Activated naive CD8-positive, alpha-beta T cell treated with anti-CD3 and anti-CD28 coated beads, Interleukin-2, amount 10 ng/mL, durations not matched to agents 7 days and 5 days (primary cell): Measurements from ENCODE around the gene CFAP97D2. TPM values are rescaled to one million over a fixed set of nuclear protein-coding genes. Genes with fewer than 3 reads are reported as not detected.
"Not testable (repeated sequence)": the region's sequence is repeated elsewhere in the genome, so short reads cannot be mapped to it uniquely, and the experiment has no call there.

Experiments used
- ATAC-seq: fragments of 150-1000 bp; cut with Tn5 transposase; one replicate; pipeline ENCODE4 v1.10.0; 2021; ENCODE audit warnings: low read depth, moderate library complexity
- POLR2A ChIA-PET: fragments of 350-600 bp; sonication (Branson Sonifier 250); formaldehyde crosslinking; loops from one replicate; lab custom pipeline; 2021; ENCODE audit warnings: antibody characterized with exemption; lab: Charles Lee
- DNase-seq: peaks from one replicate; pipeline ENCODE4 v3.0.0; 2021
- H3K27ac Mint-ChIP-seq: one replicate; pipeline ENCODE4 v1.8.0; 2022; ENCODE audit warnings: mild to moderate bottlenecking, mixed read lengths
- H3K27me3 Mint-ChIP-seq: one replicate; pipeline ENCODE4 v1.8.0; 2022; ENCODE audit warnings: mild to moderate bottlenecking, moderate library complexity, mixed read lengths
- H3K36me3 Mint-ChIP-seq: one replicate; pipeline ENCODE4 v1.8.0; 2021; ENCODE audit warnings: mild to moderate bottlenecking, mixed read lengths
- H3K4me1 Mint-ChIP-seq: one replicate; pipeline ENCODE4 v1.8.0; 2021; ENCODE audit warnings: mixed read lengths
- H3K4me3 Mint-ChIP-seq: one replicate; pipeline ENCODE4 v1.8.0; 2022; ENCODE audit warnings: mild to moderate bottlenecking, moderate library complexity, mixed read lengths
- H3K9me3 Mint-ChIP-seq: one replicate; pipeline ENCODE4 v1.8.0; 2021; ENCODE audit warnings: mixed read lengths
- total RNA-seq, 2 experiments: library from RNA; stranded (reverse); gene quantifications; one replicate each; pipeline ENCODE4 v1.2.3, GENCODE V29; 2021

The CFAP97D2 gene
- total RNA-seq, 2 experiments from 2014 or later, result 0.22 TPM; not detected in 1

GRCh38 chr13:114146629-114147028, 32.4 kb upstream of the CFAP97D2 start:
- Mint-ChIP-seq H3K4me1 (peaks cover 48% of the 10 kb centered on the region), H3K9me3 (no peaks in the 10 kb centered on the region), H3K4me3 (no peak overlapping the region), H3K36me3 (peaks cover 2% of the 10 kb centered on the region), H3K27ac (peak overlapping the region; percentile 27), H3K27me3 (peaks cover 20% of the 10 kb centered on the region)
- POLR2A ChIA-PET, result interaction anchor here (1.0 kb wide), 1 partner anchor 16 kb away, joined by 5 read pairs; no protein-coding TSS in a partner anchor
- ATAC-seq (no peak), DNase-seq (peak; percentile 34)

- ATAC-seq (peak; percentile 43), DNase-seq (no peak)
- Mint-ChIP-seq H3K27me3 (peaks cover 20% of the 10 kb centered on the region), H3K4me3 (peak overlapping the region; percentile 72), H3K27ac (peak overlapping the region; percentile 84), H3K9me3 (no peaks in the 10 kb centered on the region), H3K36me3 (peaks cover 2% of the 10 kb centered on the region), H3K4me1 (peaks cover 48% of the 10 kb centered on the region)
- POLR2A ChIA-PET, result interaction anchor here (0.8 to 1.6 kb wide), 8 partner anchors 8 to 82 kb away, joined by 3 to 24 read pairs (median 4); no protein-coding TSS in a partner anchor
Observed at GRCh38 chr13:114147803-114148520, 31.1 kb upstream of the CFAP97D2 start.

- ATAC-seq, result peak; percentile 88
- H3K36me3 Mint-ChIP-seq, result peaks cover 3% of the 10 kb centered on the region
- POLR2A ChIA-PET, result interaction anchor here (0.8 to 1.6 kb wide), 8 partner anchors 8 to 83 kb away, joined by 3 to 24 read pairs (median 4); no protein-coding TSS in a partner anchor
- peaks cover 51% of the 10 kb centered on the region for H3K4me1 Mint-ChIP-seq
- DNase-seq, result peak; percentile 85
- H3K4me3 Mint-ChIP-seq, result peak overlapping the region; percentile 72
- H3K27ac Mint-ChIP-seq, result peak overlapping the region; percentile 84
- H3K27me3 Mint-ChIP-seq, result peaks cover 23% of the 10 kb centered on the region
- peaks cover 2% of the 10 kb centered on the region for H3K9me3 Mint-ChIP-seq
Observed at GRCh38 chr13:114148521-114148855, 30.6 kb upstream of the CFAP97D2 start.

DNA sequence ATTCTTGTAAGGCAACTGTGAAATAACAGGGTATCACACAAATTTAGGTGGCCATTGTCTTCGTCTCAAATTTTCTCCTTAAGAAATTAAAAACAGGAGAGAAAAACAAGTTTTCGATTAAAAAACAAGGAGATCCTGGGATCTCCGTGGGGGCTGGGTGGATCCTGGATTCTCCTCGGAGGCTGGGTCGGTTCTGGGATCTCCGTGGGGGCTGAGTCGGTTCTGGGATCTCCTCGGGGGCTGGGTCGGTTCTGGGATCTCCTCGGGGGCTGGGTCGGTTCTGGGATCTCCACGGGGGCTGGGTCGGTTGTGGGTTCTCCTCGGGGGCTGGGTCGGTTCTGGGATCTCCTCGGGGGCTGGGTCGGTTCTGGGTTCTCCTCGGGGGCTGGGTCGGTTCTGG, 30.2 kb upstream of the CFAP97D2 start:
- Mint-ChIP-seq H3K27me3 (peaks cover 24% of the 10 kb centered on the region), H3K4me3 (peak overlapping the region; percentile 72), H3K27ac (peak overlapping the region; percentile 84), H3K4me1 (peaks cover 55% of the 10 kb centered on the region)
- H3K36me3 Mint-ChIP-seq, DNase-seq, H3K9me3 Mint-ChIP-seq, ATAC-seq: not testable (repeated sequence)
- POLR2A ChIA-PET, result interaction anchor here (0.8 to 1.6 kb wide), 8 partner anchors 9 to 83 kb away, joined by 3 to 24 read pairs (median 4); no protein-coding TSS in a partner anchor

- POLR2A ChIA-PET, result interaction anchor here (0.5 kb wide), 1 partner anchor 9 kb away, joined by 3 read pairs; no protein-coding TSS in a partner anchor
- Mint-ChIP-seq H3K4me3 (no peak overlapping the region), H3K27ac (peak overlapping the region; percentile 80), H3K27me3 (peaks cover 23% of the 10 kb centered on the region), H3K36me3 (peaks cover 4% of the 10 kb centered on the region), H3K4me1 (peaks cover 57% of the 10 kb centered on the region), H3K9me3 (peaks cover 3% of the 10 kb centered on the region)
- DNase-seq (peak; percentile 26), ATAC-seq (no peak)
Observed at GRCh38 chr13:114149774-114150740, 29.0 kb upstream of the CFAP97D2 start.

DNA sequence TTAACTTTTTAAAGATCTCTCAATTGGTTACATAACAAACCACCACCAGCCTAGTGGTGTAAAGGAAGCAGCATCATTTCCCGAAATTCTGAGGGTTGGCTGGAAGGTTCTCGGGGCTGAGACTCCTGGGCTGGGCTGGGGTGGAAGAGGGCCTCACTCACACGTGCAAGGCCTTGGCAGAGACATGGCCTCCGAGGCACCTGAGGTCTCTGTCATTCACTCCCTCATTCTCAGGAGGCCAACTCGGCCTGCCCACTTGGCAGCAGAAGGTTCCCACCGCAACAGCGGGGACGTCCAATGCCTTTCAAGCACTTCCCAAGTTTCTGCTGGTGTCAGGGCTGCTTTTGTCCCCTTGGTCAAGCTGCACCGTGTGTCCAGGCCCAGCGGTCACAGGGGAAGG, 28.0 kb upstream of the CFAP97D2 start:
- Mint-ChIP-seq H3K27ac (peak overlapping the region; percentile 27), H3K4me3 (peak overlapping the region; percentile 31), H3K27me3 (peaks cover 16% of the 10 kb centered on the region), H3K36me3 (peaks cover 4% of the 10 kb centered on the region), H3K4me1 (peaks cover 47% of the 10 kb centered on the region), H3K9me3 (peaks cover 3% of the 10 kb centered on the region)
- no peak for ATAC-seq
- POLR2A ChIA-PET, result interaction anchor here (0.6 to 1.6 kb wide), 2 partner anchors 11 to 21 kb away, joined by 3 to 4 read pairs; no protein-coding TSS in a partner anchor
- peak; percentile 29 for DNase-seq

DNA sequence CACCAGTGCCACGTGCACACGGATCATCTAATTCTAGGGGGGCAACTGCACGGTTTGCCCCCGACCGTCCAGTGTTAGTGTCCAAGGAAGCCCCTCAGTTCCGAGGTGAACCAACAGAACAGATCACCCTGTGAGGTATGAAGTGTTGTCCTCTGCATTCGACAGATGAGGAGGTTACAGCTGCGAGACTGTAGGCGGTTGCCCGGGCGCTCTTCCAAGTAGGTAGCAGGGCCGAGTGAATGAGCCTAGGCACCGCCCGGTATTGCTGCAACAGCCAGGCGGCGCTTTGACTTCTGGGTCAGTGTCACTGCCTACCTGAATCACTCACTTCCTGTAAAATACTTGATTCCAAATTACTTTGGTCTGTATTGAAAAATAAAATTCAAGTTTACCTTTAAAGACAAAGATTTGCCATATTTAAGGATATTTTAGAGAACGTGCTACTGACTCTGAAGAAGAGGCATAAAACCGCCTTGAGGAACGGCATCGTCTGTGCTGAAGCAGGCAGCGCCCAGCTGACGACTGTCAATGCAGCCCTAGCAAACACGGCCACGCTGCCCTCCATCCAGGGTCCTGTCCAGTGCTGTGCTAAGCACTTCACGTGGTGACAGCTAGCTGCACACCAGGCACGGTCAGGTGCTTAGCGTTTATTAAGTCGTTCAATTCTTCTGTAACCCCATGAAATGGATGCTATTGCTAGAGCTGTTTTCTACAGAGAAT, 27.3 kb upstream of the CFAP97D2 start:
- peak overlapping the region; percentile 31 for H3K4me3 Mint-ChIP-seq
- ATAC-seq (no peak), DNase-seq (peak; percentile 38)
- H3K27ac Mint-ChIP-seq, result peak overlapping the region; percentile 27
- peaks cover 46% of the 10 kb centered on the region for H3K4me1 Mint-ChIP-seq
- POLR2A ChIA-PET, result interaction anchor here (0.6 to 1.6 kb wide), 2 partner anchors 12 to 22 kb away, joined by 3 to 4 read pairs; no protein-coding TSS in a partner anchor
- peaks cover 3% of the 10 kb centered on the region for H3K9me3 Mint-ChIP-seq
- peaks cover 16% of the 10 kb centered on the region for H3K27me3 Mint-ChIP-seq
- peaks cover 4% of the 10 kb centered on the region for H3K36me3 Mint-ChIP-seq

DNA sequence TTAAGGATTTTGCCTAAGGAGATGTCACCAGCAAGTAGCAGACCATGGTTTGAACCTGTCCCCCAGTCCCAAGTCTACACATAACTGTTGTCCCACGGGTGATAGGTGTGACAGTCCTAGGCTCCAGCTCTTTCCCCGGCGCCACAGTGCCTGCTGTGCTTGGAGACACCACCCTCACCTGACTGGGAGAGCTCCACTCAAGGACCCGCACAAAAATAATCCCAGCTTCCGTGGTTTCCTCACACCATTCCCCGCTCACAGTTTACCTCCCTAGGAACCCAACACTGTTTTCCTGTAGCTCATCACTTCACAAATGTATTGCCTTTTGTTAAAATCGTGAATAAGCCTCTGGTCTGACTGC, 26.8 kb upstream of the CFAP97D2 start:
- H3K27ac Mint-ChIP-seq, result peak overlapping the region; percentile 52
- H3K4me3 Mint-ChIP-seq, result no peak overlapping the region
- peaks cover 16% of the 10 kb centered on the region for H3K27me3 Mint-ChIP-seq
- H3K9me3 Mint-ChIP-seq, result peaks cover 3% of the 10 kb centered on the region
- POLR2A ChIA-PET, result interaction anchor here (1.6 kb wide), 1 partner anchor 12 kb away, joined by 4 read pairs; no protein-coding TSS in a partner anchor
- ATAC-seq, result no peak
- H3K4me1 Mint-ChIP-seq, result peaks cover 42% of the 10 kb centered on the region
- peaks cover 4% of the 10 kb centered on the region for H3K36me3 Mint-ChIP-seq
- DNase-seq, result no peak

DNA sequence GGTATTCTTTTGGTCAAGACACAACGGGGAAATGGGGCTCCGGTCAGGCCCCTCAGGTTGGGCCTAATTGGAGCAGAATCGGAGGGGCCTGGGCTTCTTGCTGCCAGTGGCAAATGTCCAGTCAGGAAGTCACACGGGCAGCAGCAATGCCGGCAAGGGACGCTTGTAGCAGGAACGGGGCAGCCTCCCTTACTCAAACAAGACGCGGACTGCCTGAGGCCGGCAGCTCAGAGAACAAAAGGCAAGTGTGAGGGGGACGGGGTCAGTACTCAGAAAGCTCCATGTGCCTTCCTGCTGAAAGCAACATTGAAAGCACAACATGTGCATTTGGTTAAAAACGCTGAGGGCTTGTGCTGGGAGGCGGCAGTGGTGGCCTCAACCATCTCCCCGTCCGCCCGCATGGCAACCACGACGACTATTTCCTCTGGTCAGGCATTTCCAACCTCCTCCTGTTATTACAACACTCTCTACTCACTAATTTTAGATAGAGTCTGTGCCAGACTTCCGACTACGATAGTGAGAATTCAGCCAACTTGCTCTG, 26.2 kb upstream of the CFAP97D2 start:
- Mint-ChIP-seq H3K4me3 (no peak overlapping the region), H3K27me3 (peaks cover 14% of the 10 kb centered on the region), H3K27ac (no peak overlapping the region), H3K4me1 (peaks cover 41% of the 10 kb centered on the region), H3K9me3 (peaks cover 3% of the 10 kb centered on the region), H3K36me3 (peaks cover 3% of the 10 kb centered on the region)
- ATAC-seq (no peak), DNase-seq (no peak)
- POLR2A ChIA-PET, result no interaction called here

DNA sequence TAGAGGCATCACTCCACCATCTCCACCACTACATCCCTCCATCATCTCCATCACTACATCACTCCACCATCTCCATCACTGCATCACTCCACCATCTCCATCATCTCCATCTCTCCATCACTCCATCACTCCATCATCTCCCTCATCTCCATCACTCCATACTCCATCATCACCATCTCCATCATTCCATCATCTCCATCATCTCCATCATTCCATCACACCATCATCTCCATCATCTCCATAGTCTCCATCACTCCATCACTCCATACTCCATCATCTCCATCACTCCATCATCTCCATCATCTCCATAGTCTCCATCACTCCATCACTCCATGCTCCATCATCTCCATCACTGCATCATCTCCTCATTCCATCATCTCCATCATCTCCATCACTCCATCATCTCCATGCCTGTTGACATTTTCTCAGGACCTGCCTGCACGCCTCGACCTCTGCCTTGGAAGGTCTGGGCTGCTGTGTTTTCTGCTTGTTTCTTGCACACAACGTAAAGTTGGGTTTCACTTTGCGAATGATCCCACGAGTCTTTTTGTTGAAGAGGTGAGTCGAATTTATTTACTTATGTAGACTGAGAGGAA, 25.5 kb upstream of the CFAP97D2 start:
- DNase-seq, result no peak
- Mint-ChIP-seq H3K27me3 (peaks cover 13% of the 10 kb centered on the region), H3K36me3 (peaks cover 2% of the 10 kb centered on the region), H3K27ac (peak overlapping the region; percentile 54), H3K9me3 (peaks cover 3% of the 10 kb centered on the region), H3K4me3 (peak overlapping the region; percentile 80), H3K4me1 (peaks cover 39% of the 10 kb centered on the region)
- no peak for ATAC-seq
- POLR2A ChIA-PET, result interaction anchor here (1.3 kb wide), 1 partner anchor 9 kb away, joined by 3 read pairs; no protein-coding TSS in a partner anchor

DNA sequence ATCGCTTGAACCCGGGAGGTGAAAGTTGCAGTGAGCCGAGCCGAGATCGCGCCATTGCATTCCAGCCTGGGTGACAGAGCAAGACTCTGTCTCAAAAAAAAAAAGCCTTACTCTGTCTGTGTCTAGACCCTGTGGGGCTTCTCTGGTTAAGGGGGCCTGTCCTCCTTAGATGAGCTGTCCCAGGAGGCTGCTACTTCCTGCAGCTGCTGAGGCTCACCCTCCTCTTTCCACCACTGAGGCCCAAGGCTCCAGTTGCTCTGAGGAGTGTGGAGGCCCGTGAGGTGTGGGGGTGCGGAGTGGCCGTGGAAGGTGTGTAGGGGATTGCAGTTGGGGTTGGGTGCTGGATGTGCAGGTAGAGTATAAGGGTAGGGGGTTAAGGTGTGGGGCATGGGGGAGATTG, 24.6 kb upstream of the CFAP97D2 start:
- ATAC-seq, result peak; percentile 72

DNA sequence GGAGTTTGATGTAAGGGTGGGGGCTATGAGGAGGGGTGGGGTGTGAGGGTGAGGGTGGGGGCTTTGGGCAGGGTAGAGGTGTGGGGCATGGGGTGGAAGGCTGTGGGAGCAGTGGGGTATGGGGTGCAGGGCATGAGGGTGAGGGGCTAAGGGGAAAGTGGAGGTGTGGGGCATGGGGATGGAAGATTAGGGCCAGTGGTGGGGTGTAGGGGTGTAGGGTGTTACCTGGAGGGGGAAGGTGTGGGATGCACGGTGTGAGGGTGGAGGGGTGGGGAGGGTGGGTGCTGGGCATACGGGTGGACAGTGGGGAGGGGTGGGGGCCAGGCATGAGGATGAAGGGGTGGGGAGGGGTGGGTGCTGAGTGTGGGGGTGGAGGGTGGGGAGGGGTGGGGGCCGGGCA, 23.7 kb upstream of the CFAP97D2 start:
- Mint-ChIP-seq H3K4me3 (no peak overlapping the region), H3K9me3 (peaks cover 3% of the 10 kb centered on the region), H3K27me3 (peaks cover 11% of the 10 kb centered on the region), H3K27ac (no peak overlapping the region), H3K36me3 (peaks cover 2% of the 10 kb centered on the region), H3K4me1 (peaks cover 36% of the 10 kb centered on the region)
- POLR2A ChIA-PET, result no interaction called here
- DNase-seq (no peak), ATAC-seq (no peak)

More for the DNA sequence above, 24.6 kb upstream of the CFAP97D2 start:
- DNase-seq, result no peak
- Mint-ChIP-seq H3K9me3 (peaks cover 3% of the 10 kb centered on the region), H3K27ac (peak overlapping the region; percentile 78), H3K27me3 (peaks cover 10% of the 10 kb centered on the region), H3K4me3 (peak overlapping the region; percentile 80), H3K4me1 (peaks cover 31% of the 10 kb centered on the region), H3K36me3 (peaks cover 2% of the 10 kb centered on the region)
- POLR2A ChIA-PET, result interaction anchor here (1.3 kb wide), 1 partner anchor 10 kb away, joined by 3 read pairs; no protein-coding TSS in a partner anchor
